HL-60 (cell line): Measurements from ENCODE around the gene SH3RF3.

Experiments
- GABPA ChIP-seq: IDR thresholded peaks from 2 replicates; pipeline ENCODE4 v1.6.1; 2012; ENCODE audit warnings: low read depth
- POLR2AphosphoS5 ChIP-seq: IDR thresholded peaks from 2 replicates; pipeline ENCODE4 v1.6.1; 2012; ENCODE audit warnings: low read depth
- REST ChIP-seq: IDR thresholded peaks from 2 replicates; pipeline ENCODE4 v1.6.1; 2012; ENCODE audit warnings: low read depth; ENCODE audit not compliant: insufficient replicate concordance
- TF ChIP-seq, protein P1 (sequence below): IDR thresholded peaks from one replicate; pipeline ENCODE4 v1.5.1; 2011; ENCODE audit warnings: low read length, control low read depth, inconsistent platforms; ENCODE audit not compliant: insufficient read depth

GRCh38 chr2:109318949-109319342 is 189.9 kb downstream of the SH3RF3 start:
- TF ChIP-seq, protein P1, sequence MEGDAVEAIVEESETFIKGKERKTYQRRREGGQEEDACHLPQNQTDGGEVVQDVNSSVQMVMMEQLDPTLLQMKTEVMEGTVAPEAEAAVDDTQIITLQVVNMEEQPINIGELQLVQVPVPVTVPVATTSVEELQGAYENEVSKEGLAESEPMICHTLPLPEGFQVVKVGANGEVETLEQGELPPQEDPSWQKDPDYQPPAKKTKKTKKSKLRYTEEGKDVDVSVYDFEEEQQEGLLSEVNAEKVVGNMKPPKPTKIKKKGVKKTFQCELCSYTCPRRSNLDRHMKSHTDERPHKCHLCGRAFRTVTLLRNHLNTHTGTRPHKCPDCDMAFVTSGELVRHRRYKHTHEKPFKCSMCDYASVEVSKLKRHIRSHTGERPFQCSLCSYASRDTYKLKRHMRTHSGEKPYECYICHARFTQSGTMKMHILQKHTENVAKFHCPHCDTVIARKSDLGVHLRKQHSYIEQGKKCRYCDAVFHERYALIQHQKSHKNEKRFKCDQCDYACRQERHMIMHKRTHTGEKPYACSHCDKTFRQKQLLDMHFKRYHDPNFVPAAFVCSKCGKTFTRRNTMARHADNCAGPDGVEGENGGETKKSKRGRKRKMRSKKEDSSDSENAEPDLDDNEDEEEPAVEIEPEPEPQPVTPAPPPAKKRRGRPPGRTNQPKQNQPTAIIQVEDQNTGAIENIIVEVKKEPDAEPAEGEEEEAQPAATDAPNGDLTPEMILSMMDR: no peak
- TF ChIP-seq POLR2AphosphoS5 (no peak), REST (no peak), GABPA (no peak)
